Activated naive CD8-positive, alpha-beta T cell treated with anti-CD3 and anti-CD28 coated beads, Interleukin-2, amount 10 ng/mL, durations not matched to agents 7 days and 5 days (primary cell): ENCODE measurements around the gene PTN. TPM values are rescaled to one million over a fixed set of nuclear protein-coding genes. Genes with fewer than 3 reads are reported as not detected.
"Not testable (repeated sequence)": the region's sequence is repeated elsewhere in the genome, so short reads cannot be mapped to it uniquely, and the experiment has no call there.

Experiments
- ATAC-seq: fragments of 150-1000 bp; cut with Tn5 transposase; one replicate; pipeline ENCODE4 v1.10.0; 2021; ENCODE audit warnings: low read depth, moderate library complexity
- POLR2A ChIA-PET: fragments of 350-600 bp; sonication (Branson Sonifier 250); formaldehyde crosslinking; loops from one replicate; lab custom pipeline; 2021; ENCODE audit warnings: antibody characterized with exemption; lab: Charles Lee
- DNase-seq: peaks from one replicate; pipeline ENCODE4 v3.0.0; 2021
- H3K27ac Mint-ChIP-seq: one replicate; pipeline ENCODE4 v1.8.0; 2022; ENCODE audit warnings: mild to moderate bottlenecking, mixed read lengths
- H3K27me3 Mint-ChIP-seq: one replicate; pipeline ENCODE4 v1.8.0; 2022; ENCODE audit warnings: mild to moderate bottlenecking, moderate library complexity, mixed read lengths
- H3K36me3 Mint-ChIP-seq: one replicate; pipeline ENCODE4 v1.8.0; 2021; ENCODE audit warnings: mild to moderate bottlenecking, mixed read lengths
- H3K4me1 Mint-ChIP-seq: one replicate; pipeline ENCODE4 v1.8.0; 2021; ENCODE audit warnings: mixed read lengths
- H3K4me3 Mint-ChIP-seq: one replicate; pipeline ENCODE4 v1.8.0; 2022; ENCODE audit warnings: mild to moderate bottlenecking, moderate library complexity, mixed read lengths
- H3K9me3 Mint-ChIP-seq: one replicate; pipeline ENCODE4 v1.8.0; 2021; ENCODE audit warnings: mixed read lengths
- total RNA-seq, 2 experiments: library from RNA; stranded (reverse); gene quantifications; one replicate each; pipeline ENCODE4 v1.2.3, GENCODE V29; 2021

PTN gene
- total RNA-seq, 2 experiments from 2014 or later: not detected

DNA sequence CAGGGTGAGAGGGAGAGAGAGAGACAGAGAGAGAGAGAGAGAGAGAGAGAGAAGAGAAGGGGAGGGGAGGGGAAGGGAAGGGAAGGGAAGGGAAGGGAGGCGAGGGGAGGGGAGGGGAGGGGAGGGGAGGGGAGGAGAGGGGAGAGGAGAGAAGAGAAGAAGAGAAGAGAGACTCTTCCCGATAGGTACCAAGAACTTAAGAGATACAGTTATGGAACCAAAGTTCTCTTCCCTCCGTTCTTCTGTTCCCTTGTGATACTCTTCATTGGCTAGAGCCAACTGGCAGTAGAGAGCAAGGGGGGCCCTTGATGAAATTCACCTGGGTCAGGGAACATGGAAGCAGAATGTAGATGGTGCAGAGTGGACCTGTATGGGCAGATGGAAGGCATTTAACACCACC lies 122.1 kb downstream of the PTN start:
- no peak overlapping the region for H3K27ac Mint-ChIP-seq
- no peak overlapping the region for H3K4me3 Mint-ChIP-seq
- no peaks in the 10 kb centered on the region for H3K27me3 Mint-ChIP-seq
- no peaks in the 10 kb centered on the region for H3K36me3 Mint-ChIP-seq
- peaks cover 8% of the 10 kb centered on the region for H3K9me3 Mint-ChIP-seq
- H3K4me1 Mint-ChIP-seq: no peaks in the 10 kb centered on the region
- ATAC-seq (no peak), DNase-seq (no peak)
- POLR2A ChIA-PET: no interaction called here

DNA sequence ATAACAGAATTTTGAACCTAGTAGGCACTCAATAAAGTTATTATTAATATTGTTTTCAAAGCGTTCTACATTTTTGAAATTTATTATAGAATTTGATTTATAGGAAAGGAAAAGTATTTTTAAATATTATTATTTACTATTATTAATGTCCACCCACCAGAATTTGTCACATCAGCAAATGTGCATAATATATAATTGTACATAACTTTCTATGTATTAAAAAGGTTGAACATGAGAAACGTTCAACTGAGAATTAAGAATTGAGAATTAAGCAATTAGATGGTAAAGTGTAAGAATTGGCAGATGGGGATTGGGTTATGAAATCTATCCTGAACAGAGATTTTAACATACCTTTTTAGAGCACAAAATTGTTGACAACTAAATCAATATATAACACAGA lies 129.8 kb downstream of the PTN start:
- no peak for ATAC-seq
- DNase-seq: no peak
- H3K36me3 Mint-ChIP-seq: no peaks in the 10 kb centered on the region
- H3K27me3 Mint-ChIP-seq: no peaks in the 10 kb centered on the region
- H3K27ac Mint-ChIP-seq: no peak overlapping the region
- no peak overlapping the region for H3K4me3 Mint-ChIP-seq
- POLR2A ChIA-PET: no interaction called here
- H3K9me3 Mint-ChIP-seq: peaks cover 10% of the 10 kb centered on the region
- no peaks in the 10 kb centered on the region for H3K4me1 Mint-ChIP-seq

DNA sequence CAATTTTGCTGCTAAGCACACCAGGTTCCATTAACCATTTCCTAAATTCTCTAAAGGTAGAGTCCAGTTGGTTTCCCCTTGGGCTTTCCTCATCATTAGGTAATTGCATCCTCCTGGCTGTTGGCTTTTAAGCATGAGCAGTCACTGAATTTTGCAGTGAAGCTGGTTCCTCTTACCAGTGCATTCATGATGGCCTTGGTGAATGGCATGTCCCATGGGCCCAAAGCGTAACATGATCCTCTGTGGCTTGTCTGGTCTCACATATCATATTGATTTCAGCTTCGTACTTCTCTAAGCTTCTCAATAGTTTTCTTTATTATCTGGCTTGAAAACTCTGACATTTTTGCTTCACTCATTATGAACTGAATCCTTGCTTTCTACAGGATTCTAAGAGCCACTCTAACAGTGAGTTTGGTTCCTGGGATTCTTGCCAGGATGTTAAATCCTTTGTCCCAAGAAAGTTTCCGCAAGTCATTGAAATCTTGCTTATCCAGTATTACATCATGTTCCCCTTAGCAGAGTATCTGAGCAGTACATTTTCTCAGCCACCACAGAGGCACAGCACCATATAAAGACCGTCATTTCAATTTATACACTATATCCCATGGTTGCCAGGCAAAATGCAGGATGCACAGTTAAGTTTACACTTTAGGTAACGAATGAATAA lies 134.2 kb downstream of the PTN start:
- Mint-ChIP-seq H3K4me3 (no peak overlapping the region), H3K4me1 (no peaks in the 10 kb centered on the region), H3K9me3 (peaks cover 7% of the 10 kb centered on the region), H3K27ac (no peak overlapping the region), H3K27me3 (no peaks in the 10 kb centered on the region), H3K36me3 (no peaks in the 10 kb centered on the region)
- DNase-seq: no peak
- POLR2A ChIA-PET: no interaction called here
- no peak for ATAC-seq

DNA sequence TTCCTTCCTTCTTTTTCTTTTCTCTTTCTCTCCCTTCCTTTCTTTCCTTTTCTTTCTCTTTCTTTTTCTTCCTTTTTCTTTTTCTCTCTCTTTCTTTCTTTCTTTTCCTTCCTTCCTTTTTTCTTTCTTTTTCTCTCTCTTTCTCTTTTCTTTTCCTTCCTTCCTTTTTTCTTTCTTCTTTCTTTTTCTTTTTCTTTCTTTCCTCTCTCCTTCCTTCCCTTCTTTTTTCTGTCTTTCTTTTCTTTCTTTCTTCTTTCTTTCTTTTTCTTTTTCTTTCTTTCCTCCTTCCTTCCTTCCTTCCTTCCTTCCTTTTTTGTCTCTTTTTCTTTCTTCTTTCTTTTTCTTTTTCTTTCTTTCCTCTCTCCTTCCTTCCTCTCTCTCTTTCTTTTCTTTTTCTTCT lies 136.8 kb downstream of the PTN start:
- H3K9me3 Mint-ChIP-seq: peaks cover 7% of the 10 kb centered on the region
- no peak overlapping the region for H3K4me3 Mint-ChIP-seq
- no peaks in the 10 kb centered on the region for H3K27me3 Mint-ChIP-seq
- no peaks in the 10 kb centered on the region for H3K4me1 Mint-ChIP-seq
- H3K36me3 Mint-ChIP-seq: no peaks in the 10 kb centered on the region
- no peak for ATAC-seq
- no peak overlapping the region for H3K27ac Mint-ChIP-seq
- DNase-seq: no peak
- POLR2A ChIA-PET: no interaction called here

DNA sequence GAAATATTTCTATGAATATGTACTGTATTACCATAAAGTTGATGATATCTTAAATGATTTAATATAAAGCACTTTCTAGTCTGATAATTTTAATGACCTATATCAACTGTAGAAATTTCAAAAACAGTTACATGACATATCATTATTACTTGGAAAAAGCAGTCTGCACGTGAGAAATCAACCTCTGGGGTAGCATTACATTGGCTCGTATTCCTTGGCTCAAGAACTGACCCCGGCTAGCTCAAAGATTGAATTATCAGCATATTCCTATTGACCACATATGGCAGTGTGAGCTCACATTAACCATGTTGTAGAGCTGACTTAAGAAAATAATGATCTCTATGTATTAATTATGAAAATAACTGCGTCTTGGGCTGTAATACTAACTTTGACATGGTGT lies 139.3 kb downstream of the PTN start:
- ATAC-seq (no peak), DNase-seq (no peak)
- POLR2A ChIA-PET: no interaction called here
- Mint-ChIP-seq H3K36me3 (no peaks in the 10 kb centered on the region), H3K27ac (no peak overlapping the region), H3K9me3 (peaks cover 6% of the 10 kb centered on the region), H3K27me3 (no peaks in the 10 kb centered on the region), H3K4me3 (no peak overlapping the region), H3K4me1 (no peaks in the 10 kb centered on the region)

- DNase-seq: no peak
- no peak overlapping the region for H3K4me3 Mint-ChIP-seq
- no peaks in the 10 kb centered on the region for H3K27me3 Mint-ChIP-seq
- ATAC-seq: no peak
- H3K9me3 Mint-ChIP-seq: peaks cover 6% of the 10 kb centered on the region
- no peak overlapping the region for H3K27ac Mint-ChIP-seq
- H3K4me1 Mint-ChIP-seq: no peaks in the 10 kb centered on the region
- POLR2A ChIA-PET: no interaction called here
- no peaks in the 10 kb centered on the region for H3K36me3 Mint-ChIP-seq
Measured at GRCh38 chr7:137203351-137203750, 140.2 kb downstream of the PTN start.

DNA sequence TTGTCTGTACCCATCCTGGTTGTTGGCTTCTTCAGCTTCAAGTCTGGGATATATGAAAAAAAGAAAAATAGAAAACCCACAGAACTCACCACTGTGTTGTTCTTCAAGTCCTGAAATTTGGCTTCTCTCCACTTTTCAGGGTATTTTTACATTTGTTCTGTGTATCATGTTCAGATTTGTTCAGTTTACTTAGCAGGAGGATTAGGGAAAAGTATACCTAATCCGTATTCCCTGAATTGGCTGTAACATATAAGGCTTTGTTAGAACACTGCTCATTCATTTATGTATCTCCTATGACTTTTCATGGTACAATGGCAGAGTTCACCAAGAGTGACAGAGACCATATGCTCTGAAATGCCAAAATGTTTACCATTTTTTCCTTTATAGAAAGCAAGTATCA lies 146.9 kb downstream of the PTN start:
- DNase-seq (no peak), ATAC-seq (no peak)
- no peak overlapping the region for H3K27ac Mint-ChIP-seq
- no peaks in the 10 kb centered on the region for H3K9me3 Mint-ChIP-seq
- no peaks in the 10 kb centered on the region for H3K36me3 Mint-ChIP-seq
- no peaks in the 10 kb centered on the region for H3K4me1 Mint-ChIP-seq
- POLR2A ChIA-PET: no interaction called here
- H3K27me3 Mint-ChIP-seq: no peaks in the 10 kb centered on the region
- no peak overlapping the region for H3K4me3 Mint-ChIP-seq

DNA sequence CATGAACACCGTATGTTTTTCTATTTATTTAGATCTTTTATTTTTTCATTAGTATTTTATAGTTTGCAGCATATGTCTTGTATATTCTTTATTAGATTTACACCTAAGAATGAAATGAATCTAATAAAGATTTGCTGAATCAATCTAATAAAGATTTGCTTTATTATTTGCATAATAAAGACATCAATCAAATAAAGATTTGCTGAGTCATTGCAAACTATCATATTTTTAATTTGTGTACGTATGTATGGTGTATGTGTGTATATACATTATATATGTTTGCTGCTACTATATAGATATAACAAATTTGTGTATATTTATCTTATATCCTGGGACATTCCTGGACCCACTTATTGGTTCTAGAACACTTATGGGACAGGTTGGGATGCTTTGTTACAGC lies 147.5 kb downstream of the PTN start:
- Mint-ChIP-seq H3K27ac (no peak overlapping the region), H3K36me3 (no peaks in the 10 kb centered on the region), H3K27me3 (no peaks in the 10 kb centered on the region), H3K9me3 (no peaks in the 10 kb centered on the region), H3K4me1 (no peaks in the 10 kb centered on the region), H3K4me3 (no peak overlapping the region)
- POLR2A ChIA-PET: no interaction called here
- DNase-seq: no peak
- ATAC-seq: no peak

DNA sequence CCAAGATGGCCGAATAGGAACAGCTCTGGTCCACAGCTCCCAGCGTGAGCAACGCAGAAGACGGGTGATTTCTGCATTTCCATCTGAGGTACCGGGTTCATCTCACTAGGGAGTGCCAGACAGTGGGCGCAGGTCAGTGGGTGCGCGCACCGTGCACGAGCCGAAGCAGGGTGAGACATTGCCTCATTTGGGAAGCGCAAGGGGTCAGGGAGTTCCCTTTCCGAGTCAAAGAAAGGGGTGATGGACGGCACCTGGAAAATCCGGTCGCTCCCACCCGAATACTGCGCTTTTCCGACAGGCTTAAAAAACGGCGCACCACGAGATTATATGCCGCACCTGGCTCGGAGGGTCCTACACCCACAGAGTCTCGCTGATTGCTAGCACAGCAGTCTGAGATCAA lies 161.9 kb downstream of the PTN start:
- H3K9me3 Mint-ChIP-seq, H3K4me1 Mint-ChIP-seq, H3K27me3 Mint-ChIP-seq, H3K36me3 Mint-ChIP-seq, H3K4me3 Mint-ChIP-seq, DNase-seq, POLR2A ChIA-PET, H3K27ac Mint-ChIP-seq, ATAC-seq: not testable (repeated sequence)
